Effector memory CD4-positive, alpha-beta T cell (primary cell): ENCODE data around the gene ZCCHC8.
A peak's percentile ranks its signal among the peaks of the same experiment; 100 is the strongest.
"Not testable (repeated sequence)": the region's sequence is repeated elsewhere in the genome, so short reads cannot be mapped to it uniquely, and the experiment has no call there.

Experiments used
- DNase-seq, 3 donors: peaks; one replicate each; pipeline ENCODE4 v3.0.0-alpha.2; 2020
- H3K27ac ChIP-seq: 2 replicates; pipeline ENCODE4 v1.7.0; 2013; ENCODE audit warnings: mild to moderate bottlenecking, low read length, moderate library complexity; ENCODE audit not compliant: insufficient read depth, poor library complexity, severe bottlenecking
- H3K27me3 ChIP-seq: replicated peaks from 2 replicates; pipeline ENCODE4 v1.7.0; 2013; ENCODE audit warnings: mild to moderate bottlenecking, low read length; ENCODE audit not compliant: insufficient read depth, control insufficient read depth, poor library complexity, severe bottlenecking
- H3K36me3 ChIP-seq: 2 replicates; pipeline ENCODE4 v1.7.0; 2013; ENCODE audit warnings: mild to moderate bottlenecking, low read length, moderate library complexity; ENCODE audit not compliant: control insufficient read depth, insufficient read depth
- H3K4me1 ChIP-seq: 2 replicates; pipeline ENCODE4 v1.7.0; 2013; ENCODE audit warnings: low read length, mild to moderate bottlenecking; ENCODE audit not compliant: control insufficient read depth, insufficient read depth, poor library complexity, severe bottlenecking
- H3K4me3 ChIP-seq: 2 replicates; pipeline ENCODE4 v1.7.0; 2013; ENCODE audit warnings: low read length, low read depth, mild to moderate bottlenecking; ENCODE audit not compliant: insufficient read depth, poor library complexity, severe bottlenecking
- H3K9me3 ChIP-seq: 2 replicates; pipeline ENCODE4 v1.7.0; 2013; ENCODE audit warnings: mild to moderate bottlenecking, low read length, moderate library complexity; ENCODE audit not compliant: control insufficient read depth

Gene ZCCHC8

DNA sequence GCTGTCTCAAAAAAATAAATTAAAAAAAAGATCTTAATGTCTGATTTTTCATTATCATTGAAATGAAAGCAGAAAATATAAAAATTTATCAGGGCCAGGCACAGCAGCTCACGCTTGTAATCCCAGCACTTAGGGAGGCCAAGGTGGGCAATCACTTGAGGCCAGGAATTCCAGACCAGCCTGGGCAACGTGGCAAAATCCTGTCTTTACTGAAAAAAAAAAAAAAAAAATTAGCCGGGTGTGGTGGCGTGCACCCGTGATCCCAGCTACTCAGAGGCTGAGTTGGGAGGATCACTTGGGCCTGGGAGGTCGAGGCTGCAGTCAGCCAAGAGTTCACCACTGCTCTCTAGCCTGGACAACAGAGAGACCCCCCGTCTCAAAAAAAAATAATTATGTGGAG lies 40.7 kb downstream of the ZCCHC8 start:
- no peak for DNase-seq

DNA sequence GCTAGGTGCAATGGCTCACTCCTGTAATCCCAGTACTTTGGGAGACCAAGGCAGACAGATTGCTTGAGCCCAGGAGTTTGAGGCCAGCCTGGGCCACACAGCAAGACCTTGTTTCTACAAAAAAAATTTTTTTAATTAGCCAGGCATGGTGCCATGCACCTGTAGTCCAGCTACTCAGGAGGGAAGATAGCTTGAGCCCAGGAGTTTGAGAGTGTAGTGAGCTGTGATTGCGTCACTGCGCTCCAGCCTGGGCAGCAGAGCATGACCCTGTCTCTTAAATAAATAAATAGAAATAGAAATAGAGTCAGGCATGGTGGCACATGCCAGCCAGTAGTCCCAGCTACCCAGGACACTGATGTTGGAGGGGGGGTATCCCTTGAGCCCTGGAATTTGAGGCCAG lies 41.5 kb downstream of the ZCCHC8 start:
- H3K27ac ChIP-seq: no peak overlapping the region
- no peaks in the 10 kb centered on the region for H3K9me3 ChIP-seq
- H3K4me1 ChIP-seq: peaks cover 7% of the 10 kb centered on the region
- no peaks in the 10 kb centered on the region for H3K36me3 ChIP-seq
- DNase-seq: no peak
- H3K27me3 ChIP-seq: no peaks in the 10 kb centered on the region
- H3K4me3 ChIP-seq: no peak overlapping the region

More for the DNA sequence above, 40.7 kb downstream of the ZCCHC8 start:
- Histone ChIP-seq H3K4me3 (no peak overlapping the region), H3K36me3 (no peaks in the 10 kb centered on the region), H3K9me3 (no peaks in the 10 kb centered on the region), H3K27ac (no peak overlapping the region), H3K4me1 (peaks cover 5% of the 10 kb centered on the region), H3K27me3 (no peaks in the 10 kb centered on the region)

DNA sequence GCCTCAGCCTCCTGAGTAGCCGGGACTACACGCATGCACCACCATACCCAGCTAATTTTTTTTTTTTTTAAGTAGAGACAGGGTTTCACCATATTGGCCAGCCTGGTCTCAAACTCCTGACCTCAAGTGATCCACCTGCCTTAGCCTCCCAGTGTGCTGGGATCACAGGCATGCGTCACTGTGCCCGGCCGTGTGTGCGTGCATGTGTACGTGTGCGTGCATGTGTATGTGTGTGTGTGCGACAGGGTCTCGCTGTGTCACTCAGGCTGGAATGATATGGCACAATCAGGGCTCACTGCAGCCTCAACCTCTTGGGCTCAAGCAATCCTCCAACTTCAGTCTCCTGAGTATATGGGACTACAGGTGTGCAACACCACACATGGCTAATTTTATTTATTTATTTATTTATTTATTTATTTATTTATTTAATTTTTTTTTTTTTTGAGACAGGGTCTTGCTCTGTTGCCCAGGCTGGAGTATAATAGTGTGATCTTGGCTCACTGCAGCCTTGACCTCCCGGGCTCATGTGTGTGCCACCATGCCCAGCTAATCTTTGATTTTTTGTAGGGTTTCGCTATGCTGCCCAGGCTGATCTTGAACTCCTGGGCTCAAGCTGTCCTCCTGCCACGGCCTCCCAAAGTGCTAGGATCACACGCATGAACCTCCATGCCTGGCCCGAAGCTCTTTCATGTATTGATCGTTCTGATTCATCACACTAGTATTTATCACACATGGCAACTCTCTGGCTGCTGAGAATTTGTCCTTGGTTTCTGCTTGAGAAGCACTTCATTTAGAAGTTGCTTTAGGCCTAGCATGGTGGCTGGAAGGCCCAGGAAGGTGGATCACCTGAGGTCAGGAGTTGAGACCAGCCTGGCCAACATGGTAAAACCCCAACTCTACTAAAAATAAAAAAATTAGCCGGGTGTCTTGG lies 42.4 kb downstream of the ZCCHC8 start:
- Histone ChIP-seq H3K36me3 (no peaks in the 10 kb centered on the region), H3K27ac (no peak overlapping the region), H3K9me3 (no peaks in the 10 kb centered on the region), H3K4me1 (peaks cover 15% of the 10 kb centered on the region), H3K27me3 (no peaks in the 10 kb centered on the region), H3K4me3 (no peak overlapping the region)
- no peak for DNase-seq

DNA sequence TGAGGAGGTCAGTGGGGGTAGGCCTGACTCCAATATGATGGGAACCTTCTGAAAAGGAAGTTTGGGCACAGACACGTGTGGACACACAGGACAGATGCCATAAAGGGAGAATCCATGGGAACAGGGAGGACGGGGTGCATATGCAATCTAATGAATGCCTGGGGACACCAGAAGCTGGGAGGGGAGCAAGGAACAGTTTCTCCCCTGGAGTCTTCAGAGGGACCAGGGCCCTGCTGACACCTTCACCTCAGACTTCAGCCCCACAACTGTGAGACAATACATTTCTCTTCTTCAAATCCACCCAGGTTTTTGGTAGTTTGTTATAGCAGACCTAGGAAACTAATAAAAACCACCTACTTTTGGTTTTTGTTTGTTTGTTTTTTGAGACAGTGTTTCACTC lies 43.1 kb downstream of the ZCCHC8 start:
- Histone ChIP-seq H3K36me3 (no peaks in the 10 kb centered on the region), H3K4me3 (no peak overlapping the region), H3K4me1 (peaks cover 21% of the 10 kb centered on the region), H3K27me3 (no peaks in the 10 kb centered on the region), H3K27ac (no peak overlapping the region), H3K9me3 (no peaks in the 10 kb centered on the region)
- DNase-seq: no peak

DNA sequence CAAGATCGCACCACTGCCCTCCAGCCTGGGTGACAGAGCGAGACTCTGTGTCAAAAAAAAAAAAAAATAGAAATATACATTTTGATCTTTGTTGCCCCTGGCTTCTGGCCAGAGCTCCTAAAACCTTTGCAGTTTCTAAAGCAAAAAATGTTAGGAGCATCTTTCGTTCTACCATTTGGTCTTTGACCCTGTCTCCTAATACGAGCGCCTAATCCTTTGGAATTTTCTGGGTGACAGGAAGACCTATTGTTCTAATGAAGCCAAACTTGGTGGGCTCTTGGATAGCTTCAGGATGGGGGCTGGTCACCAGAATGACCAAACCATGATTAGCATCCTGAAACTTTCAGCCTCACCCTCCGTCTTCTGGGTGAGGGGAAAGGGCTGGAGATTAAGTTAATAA lies 46.0 kb downstream of the ZCCHC8 start:
- Histone ChIP-seq H3K9me3 (no peaks in the 10 kb centered on the region), H3K27me3 (no peaks in the 10 kb centered on the region), H3K36me3 (no peaks in the 10 kb centered on the region), H3K27ac (no peak overlapping the region), H3K4me1 (peaks cover 24% of the 10 kb centered on the region), H3K4me3 (no peak overlapping the region)
- no peak for DNase-seq

DNA sequence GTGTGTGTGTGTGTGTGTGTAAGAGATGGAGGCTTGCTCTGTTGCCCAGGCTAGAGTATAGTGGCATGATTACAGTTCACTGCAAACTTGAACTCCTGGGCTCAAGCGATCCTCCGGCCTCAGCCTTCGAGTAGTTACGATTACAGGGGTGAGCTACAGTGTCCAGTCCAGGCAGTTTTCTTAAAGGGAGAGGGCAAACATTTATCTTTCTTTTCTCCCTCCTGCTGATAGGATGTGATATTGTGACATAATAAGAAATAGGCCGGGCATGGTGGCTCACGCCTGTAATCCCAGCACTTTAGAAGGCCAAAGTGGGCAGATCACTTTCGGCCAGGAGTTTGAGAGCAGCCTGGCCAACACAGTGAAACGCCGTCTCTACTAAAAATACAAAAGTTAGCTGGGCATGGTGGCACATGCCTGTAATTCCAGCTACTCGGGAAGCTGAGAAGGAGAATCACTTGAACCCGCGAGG lies 46.4 kb downstream of the ZCCHC8 start:
- no peak overlapping the region for H3K4me3 ChIP-seq
- H3K36me3 ChIP-seq: no peaks in the 10 kb centered on the region
- peaks cover 24% of the 10 kb centered on the region for H3K4me1 ChIP-seq
- no peaks in the 10 kb centered on the region for H3K27me3 ChIP-seq
- DNase-seq: no peak
- no peak overlapping the region for H3K27ac ChIP-seq
- no peaks in the 10 kb centered on the region for H3K9me3 ChIP-seq

DNA sequence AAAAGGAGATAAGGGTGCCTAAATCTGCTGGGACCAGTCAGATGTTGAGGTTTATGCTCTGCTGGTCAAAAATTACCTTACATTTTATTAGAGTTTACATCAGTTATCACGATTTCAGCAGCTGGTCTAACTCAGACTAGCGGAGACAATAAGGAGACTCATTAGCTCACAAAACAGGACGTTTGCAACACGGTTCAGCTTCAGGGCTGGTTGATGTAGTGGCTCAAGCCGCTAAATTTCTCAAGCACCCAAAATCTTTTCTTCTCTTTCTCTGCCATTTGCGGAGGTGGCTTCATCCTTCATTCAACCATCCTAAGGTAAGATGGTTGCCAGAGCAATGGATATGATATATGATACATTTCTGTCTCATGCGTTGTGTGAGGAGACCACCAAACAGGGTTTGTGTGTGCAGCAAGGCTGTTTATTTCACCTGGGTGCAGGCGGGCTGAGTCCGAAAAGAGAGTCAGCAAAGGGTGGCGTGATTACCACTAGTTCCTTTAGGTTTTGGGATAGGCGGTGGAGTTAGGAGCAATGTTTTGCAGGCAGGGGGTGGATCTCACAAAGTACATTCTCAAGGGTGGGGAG lies 47.9 kb downstream of the ZCCHC8 start:
- Histone ChIP-seq H3K27me3 (no peaks in the 10 kb centered on the region), H3K36me3 (no peaks in the 10 kb centered on the region), H3K27ac (peak overlapping the region; percentile 46), H3K9me3 (no peaks in the 10 kb centered on the region), H3K4me1 (peaks cover 21% of the 10 kb centered on the region), H3K4me3 (no peak overlapping the region)
- DNase-seq: no peak

DNA sequence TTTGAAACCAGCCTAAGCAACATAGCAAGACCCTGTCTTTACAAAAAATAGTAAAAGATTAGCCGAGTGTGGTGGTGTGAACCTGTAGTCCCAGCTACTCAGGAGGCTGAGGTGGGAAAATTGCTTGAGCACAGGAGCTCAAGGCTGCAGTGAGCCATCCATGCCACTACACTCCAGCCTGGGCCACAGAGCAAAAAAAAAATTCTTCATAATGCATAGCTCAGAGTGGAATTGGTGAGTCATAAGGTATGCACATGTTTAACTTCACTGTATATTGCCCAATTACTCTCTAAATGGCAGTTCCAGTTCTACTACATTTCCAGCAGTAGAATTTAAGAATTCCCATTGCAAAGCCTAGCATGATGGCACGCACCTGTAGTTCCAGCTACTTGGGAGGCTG lies 51.4 kb downstream of the ZCCHC8 start:
- H3K9me3 ChIP-seq: no peaks in the 10 kb centered on the region
- H3K36me3 ChIP-seq: no peaks in the 10 kb centered on the region
- no peak overlapping the region for H3K27ac ChIP-seq
- no peak for DNase-seq
- no peaks in the 10 kb centered on the region for H3K27me3 ChIP-seq
- peaks cover 18% of the 10 kb centered on the region for H3K4me1 ChIP-seq
- no peak overlapping the region for H3K4me3 ChIP-seq

DNA sequence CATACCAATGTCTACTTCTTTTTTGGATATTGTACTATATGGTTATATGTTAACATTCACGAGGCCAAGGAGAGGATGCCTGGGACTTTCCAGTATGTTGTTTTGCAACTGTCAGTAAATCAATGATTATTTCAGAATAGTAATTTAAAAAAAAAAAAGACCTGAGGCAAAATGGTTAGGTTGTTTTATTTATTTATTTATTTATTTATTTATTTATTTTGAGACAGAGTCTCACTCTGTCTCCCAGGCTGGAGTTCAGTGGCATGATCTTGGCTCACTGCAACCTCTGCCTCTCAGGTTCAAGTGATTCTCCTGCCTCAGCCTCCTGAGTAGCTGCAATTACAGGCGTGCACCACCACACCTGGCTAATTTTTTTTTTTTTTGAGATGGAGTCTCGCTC lies 52.9 kb downstream of the ZCCHC8 start:
- H3K27ac ChIP-seq, H3K27me3 ChIP-seq, H3K9me3 ChIP-seq, H3K4me1 ChIP-seq, DNase-seq, H3K36me3 ChIP-seq, H3K4me3 ChIP-seq: not testable (repeated sequence)

DNA sequence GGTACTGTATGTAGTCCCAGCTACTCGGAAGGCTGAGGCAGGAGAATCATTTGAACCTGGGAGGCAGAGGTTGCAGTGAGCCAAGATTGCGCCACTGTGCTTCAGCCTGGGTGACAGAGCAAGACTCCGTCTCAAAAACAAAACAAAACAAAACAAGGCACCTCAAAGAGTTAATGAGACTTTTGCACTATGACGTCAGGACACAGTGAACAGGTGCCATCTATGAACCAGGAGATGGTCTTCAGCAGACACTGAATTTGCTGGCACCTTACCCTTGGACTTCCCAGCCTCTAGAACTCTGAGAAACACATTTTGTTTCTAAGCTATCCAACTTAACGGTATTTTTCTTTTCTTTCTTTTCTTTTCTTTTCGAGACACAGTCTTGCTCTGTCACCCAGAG lies 54.3 kb downstream of the ZCCHC8 start:
- not testable (repeated sequence) for H3K36me3 ChIP-seq, H3K27ac ChIP-seq, H3K4me3 ChIP-seq, H3K9me3 ChIP-seq, H3K4me1 ChIP-seq, H3K27me3 ChIP-seq, DNase-seq
